HG03103 (cell line): Measurements from ENCODE around the gene TMIE.

ENCODE experiments used
- ATAC-seq: cut with Tn5 transposase; IDR thresholded peaks from one replicate; pipeline ENCODE4 v1.9.1; 2021; ENCODE audit warnings: low read depth; ENCODE audit not compliant: unreplicated experiment

The TMIE gene, protein sequence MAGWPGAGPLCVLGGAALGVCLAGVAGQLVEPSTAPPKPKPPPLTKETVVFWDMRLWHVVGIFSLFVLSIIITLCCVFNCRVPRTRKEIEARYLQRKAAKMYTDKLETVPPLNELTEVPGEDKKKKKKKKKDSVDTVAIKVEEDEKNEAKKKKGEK

DNA sequence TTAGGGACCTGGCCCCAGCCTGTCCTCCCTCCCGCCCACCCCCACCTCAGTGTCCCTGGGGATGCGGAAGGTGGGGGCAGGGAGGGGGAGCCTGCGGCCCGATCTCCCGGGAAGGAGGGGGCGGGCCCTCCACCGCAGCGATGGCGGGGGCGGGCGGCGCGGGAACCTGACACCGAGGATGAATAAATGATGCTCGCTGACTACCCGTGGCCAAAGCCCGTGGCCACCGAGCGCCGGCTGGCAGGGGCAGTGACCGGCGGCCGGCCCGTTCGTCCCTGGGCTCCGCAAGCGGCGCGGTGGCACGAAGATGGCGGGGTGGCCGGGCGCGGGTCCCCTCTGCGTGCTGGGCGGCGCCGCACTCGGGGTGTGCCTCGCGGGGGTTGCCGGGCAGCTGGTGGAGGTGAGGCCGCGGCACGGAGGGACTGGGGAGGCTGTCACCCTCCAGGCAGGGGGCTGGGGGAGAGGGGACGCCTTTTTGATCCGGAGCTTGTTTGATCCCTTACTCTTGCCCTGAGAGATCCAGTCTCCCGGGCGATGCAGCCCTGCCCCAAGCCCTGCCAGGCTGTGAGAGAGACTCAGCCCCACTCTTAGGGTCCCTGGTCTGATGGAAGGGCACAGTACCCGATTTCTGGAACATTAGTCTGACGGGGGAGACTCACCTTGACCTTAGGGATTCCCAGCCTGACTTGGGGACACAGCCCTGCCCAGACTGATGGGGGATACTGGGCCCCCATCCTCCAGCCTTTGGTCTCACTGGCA is at the start of gene TMIE:
Gene TMIE (plus strand): TSS at position 212 of the 759 bp plus-strand sequence. CDS start 96 bp downstream, at position 308.
- no peak for ATAC-seq

DNA sequence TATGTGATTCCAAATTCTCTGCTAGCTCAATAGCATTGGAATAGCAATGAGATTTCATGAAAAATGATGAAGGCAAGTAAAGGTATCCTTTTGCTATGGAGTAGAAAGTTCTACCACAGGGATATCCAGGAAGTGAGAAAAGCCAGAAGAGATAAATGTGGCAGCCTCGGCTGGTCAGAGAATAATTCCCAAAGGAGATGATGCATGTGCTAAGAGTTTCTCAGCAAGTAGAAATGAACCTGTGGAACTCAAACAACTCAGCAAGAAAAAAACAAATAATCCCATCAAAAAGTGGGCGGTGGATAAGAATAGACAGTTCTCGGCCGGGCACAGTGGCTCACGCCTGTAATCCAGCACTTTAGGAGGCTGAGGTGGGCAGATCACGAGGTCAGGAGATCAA is 45.9 kb upstream of the TMIE start:
- no peak for ATAC-seq

DNA sequence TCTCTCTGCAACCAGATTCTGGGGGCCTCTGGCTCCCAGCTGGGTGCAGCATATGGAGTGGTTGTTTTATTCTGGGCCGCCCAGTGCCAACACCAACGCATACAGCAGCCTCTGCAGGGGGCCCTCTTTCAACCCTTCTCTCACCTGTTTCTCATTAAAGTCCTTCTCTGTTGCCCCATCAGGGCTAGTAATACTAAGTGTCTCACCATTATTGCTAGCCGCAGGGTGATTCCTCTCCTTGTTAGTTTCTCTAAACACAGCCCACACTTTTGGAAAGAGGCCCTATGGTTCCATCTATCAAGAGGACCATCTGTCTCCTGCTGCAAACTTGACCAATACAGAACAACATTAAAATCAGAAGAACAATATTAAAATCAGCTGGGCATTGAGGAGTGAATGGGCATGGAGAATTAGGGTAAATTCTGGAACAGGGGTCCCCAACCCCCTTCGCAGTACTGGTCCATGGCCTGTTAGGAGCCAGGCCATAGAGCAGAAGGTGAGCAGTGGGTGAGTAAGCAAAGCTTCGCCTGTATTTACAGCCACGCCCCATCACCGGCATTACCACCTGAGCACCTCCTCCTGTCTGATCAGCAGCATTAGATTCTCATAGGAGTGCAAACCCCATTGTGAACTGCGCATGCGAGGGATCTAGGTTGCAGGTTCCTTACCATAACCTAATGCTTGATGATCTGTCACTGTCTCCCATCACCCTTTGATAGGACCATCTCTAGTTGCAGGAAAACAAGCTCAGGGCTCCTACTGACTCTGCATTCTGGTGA is 44.2 kb upstream of the TMIE start:
- ATAC-seq: no peak

DNA sequence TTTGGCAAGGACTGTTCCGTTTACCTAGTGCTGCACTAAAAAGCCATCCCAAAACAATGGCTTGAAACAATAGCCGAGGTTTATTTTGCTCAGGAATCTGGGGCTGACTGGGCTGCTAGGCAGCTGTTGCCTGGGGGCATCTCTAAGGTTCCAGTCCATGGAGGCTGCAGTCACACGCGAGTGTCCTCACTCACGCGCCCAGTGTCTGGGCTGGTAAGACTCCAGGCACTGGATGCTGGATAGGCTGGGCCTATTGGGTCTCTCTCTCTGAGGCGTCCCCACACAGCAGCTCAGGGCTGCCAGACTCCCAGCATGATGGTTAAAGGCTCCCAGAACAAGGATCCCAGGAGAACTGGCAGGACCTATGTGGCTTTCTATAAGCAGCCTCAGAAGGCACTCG is 41.9 kb upstream of the TMIE start:
- no peak for ATAC-seq

DNA sequence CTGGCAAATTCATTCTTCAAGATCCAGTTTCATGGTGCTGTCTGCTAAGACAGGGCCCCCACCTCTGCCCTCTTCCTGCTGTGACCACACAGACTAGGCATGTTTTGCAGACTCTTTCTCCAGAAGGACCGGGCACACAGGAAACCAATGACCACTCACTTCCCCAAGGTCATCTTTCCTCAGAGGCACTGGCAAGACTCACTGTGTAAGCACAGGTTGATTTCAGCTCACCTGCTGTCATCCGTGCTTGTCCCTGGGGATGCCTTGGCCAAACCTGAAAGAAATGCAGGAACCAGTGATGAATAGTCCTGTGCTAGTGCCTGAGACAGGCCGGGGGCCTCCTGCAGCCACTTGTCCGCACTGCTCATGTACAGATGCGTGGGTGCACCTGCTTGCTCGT is 41.2 kb upstream of the TMIE start:
- no peak for ATAC-seq

DNA sequence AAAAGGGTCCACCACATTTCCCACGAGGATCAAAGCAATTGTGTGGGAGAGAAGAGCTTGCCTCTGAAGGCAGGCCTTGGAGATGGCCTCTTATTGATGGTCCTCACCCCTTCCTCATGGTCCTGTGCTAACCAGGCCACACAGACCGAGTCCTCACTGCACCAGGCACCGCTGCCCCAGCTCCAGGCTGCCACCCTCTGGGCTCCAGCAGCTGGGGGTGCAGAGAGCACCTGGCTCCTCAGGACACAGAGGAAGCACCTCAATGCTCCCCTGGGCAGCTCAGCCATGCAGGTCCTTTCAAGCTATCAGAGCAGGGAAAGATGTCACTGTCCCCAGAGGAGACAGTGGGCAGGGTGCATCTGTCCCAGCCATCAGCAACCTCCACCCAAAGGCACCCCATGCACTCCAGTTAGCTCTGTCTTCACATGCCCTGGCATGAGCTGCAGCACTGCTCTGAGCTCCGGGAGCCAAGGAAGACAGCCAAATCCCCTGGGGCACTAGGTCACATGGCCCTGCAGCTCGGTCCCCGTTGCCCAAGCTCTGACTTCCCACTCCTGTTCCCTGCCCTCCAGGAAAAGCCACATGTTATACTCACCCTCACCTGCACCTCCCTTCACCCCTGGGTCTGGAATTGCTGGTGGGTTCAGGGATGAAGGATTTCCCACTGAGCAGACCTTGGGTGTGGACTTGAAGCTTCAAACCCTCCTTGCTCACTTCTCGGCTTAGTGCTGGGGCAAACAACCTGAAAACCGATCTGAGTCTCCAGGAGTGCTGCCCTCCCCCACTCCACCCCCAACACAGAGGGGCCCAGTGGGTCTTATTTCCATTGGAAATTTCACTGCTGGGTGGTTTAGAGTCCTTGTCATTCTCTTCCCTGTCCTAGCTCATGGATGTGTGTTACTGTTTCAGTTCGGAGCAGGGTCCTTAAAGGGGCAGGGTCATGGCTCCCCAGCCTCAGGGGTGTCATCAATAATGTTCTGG is 40.4 kb upstream of the TMIE start:
- ATAC-seq: no peak

DNA sequence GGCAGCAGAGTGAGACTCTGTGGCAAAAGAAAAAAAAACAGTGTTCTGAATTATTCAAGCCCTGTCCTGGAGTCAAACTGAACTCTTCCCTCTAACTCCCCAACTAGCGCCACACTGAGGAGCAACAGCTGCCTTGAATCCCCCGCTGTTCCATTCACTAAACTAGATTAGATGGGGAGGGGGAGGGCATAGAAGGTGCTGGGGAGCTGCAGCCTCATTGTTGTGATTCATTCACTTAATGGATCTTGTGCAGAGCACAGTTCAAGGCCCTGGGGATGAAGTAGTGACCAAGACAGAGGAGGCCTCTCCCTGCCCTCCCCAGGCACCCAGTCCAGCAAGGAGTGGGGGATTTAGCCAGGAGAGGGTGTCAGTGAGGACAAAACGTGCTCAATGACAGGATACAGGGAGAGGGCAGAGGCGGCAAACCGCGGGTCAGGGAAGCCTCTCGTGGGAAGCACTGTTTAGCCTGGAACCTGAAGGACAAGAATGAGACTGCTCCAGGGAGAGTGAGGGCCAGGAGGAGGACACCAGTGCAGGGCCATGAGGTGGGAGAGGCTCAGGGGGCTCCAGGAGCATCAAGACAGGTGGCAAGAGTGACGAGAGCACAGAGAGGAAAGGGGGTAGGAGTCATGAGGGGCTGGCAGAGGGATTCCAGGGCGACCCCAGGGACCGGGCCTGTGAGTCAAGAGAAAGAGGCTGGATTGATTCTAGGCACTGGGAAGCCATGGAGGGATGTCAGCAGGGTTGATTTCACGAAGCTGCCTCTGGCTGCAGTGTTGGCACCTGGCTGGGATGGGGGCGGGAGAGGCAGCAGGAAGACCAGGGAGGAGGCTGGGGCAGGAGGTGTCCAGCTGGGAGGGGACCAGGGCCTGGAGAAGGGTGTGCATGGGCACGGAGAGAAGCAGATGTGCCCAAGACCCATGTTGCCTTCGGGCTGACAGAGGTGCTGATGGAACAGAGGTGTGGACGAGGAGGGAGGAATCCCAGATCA is 39.1 kb upstream of the TMIE start:
- ATAC-seq: no peak

DNA sequence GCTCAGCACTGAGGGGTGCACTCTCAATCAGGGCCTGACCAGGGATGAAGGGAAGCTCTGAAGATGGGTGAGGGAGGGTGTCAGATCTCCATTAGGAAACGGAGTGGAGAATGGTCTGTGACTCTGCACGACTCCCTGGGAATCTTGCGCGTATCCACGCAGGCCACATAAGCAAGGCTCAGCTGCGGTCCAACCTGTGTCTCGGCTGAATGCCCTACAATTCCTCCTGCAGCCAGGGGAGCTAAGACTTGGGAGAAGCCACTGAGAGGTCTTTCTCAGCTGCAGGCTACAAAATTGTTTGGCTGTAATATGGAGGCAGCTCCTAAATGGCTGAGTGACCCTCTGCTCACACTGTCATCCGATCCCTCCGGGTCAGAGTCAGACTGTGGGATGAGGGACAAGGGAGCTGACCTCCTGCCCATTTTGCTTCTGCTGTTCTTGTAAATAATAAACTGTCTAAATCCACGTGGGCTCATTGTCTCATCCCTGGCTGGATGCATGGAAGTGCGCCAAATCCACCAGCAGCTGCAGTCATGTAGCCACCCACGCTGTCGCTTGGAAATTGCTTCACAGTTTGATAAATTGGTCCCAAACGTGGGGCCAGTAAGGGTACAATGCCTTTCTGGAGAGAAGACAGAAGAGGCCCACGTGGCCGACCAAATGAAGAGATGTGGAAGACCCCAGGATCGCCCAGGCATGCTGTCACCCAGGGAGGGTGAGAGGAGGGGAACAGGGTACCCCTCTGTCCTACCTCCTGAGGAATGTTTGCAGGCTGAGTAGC is 38.2 kb upstream of the TMIE start:
- ATAC-seq: no peak

DNA sequence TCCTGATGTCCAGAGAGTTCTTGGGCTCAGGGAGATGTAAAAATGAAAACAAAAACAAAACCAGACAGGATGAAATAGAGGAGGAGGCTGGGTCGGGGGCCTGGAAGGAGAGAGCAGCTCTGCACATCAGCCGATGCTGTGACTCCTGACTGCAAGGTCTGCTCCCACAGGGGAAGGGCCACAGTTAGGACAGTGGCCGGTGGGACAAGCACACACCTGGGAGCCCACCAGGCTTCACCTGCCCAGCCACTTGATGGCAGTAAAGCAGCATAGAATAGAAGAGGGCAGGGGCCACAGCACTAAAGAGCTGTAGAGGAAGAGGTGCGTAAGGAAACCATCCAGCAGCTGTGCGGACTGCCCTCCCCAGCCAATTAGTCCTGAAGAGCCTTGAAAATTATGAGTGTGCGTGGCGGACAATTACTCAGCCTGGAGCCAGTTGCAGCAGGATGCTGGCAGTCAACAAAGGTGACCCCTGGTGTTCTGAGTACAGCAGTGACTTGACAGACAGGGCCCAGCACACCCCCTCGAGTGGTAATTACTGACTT is 37.5 kb upstream of the TMIE start:
- no peak for ATAC-seq

DNA sequence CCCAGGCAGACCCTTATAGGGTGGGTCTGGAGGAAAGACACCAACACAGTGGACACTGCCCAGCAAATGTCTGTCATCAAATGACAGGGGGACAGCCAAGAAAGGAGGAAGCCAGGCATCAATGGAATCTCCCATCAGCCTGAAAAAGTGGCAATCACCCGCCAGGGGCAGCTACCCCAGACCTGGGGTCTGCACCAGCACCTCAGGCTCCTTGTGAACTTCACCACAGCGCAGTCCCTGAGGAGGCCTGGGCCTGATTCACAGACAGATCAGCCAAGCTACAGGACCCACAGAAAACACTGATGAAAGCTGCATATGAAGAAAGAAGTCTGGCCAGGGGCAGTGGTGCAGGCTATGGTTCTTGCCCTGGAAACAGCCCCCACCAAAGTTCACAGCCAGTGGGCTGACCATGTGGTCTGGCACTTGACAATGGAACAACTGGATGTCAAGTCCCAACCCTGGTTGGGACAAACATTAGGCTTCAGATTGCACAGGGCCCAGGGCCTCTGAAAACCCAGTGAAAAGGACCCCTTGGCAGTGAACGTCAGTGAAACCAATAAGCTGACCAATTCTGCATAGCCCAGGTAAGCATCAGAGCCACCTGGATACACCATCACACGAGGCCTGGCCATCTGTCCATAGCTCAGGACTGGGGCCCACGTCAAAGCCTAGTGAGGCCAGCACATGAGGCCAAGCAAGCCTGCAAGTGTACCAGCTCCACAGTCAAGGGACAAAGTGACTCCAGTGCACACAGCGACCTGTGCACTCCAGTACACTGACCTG is 36.8 kb upstream of the TMIE start:
- ATAC-seq: no peak

DNA sequence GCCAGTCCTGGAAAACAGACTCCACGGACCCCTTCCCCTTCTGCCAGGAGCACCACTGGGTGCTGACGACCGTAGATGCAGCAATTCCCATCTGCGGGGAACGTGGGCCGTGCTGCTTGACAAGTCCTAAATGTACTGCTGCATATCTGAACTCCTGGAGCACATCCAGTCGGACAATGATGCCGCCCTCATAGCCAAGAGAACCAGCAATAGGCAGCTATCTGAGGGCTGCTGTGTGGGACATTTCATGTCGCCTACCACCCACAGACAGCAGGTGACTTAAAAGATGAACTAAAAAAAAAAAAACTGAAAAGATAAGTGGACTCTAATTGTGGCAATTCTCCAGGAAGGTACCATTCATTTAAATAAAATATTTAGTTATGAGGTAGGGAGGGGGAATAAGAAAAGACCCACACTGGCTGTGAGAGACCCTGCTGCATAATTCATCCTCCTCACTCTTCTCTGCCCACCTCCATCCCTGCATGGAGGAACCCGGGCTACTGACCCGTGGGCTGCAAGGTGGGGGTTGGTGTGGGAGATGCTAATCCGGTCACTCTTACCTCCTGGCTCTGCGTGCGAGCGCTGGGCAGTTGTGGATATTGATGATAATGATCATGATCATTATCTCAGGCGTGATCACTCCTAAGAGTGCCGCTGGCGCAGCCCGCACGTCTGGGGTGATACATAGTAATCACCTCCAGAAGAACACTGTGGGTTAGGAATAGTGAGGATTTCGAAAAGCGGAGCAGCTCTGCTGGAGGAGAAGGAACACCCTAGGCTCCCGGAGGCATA is 36.0 kb upstream of the TMIE start:
- ATAC-seq: no peak

DNA sequence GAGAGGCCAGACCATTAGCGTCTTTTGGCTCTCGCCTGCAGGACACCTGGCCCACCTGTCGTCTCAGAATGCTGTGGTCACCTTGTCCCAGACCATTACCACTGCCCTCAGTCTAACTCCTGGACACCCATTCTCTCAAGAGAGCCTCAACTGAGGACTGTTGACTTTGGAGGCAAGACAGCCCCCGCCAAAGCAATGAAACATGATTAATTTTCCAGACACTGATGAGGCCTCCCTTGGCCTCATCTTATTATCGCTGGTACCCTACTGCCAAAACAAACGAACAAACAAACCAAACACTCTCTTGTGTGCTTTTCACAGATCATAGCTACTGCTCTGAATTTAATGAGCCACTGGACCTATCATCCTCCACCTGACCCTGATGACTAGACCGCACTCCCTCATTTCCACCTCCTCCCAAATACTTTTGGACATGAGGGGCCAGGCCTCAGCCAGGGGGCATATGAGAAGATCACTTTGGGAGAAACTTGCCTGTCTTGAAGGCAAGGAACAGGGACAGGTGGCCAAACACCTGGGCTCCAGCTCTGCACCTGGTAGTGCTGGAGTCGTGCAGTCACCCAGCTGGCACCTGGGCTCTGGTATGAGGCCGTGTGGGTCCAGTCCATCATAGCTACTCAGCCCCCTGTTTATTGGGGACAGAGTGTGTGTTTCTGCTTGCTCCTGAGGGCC is 35.3 kb upstream of the TMIE start:
- no peak for ATAC-seq

DNA sequence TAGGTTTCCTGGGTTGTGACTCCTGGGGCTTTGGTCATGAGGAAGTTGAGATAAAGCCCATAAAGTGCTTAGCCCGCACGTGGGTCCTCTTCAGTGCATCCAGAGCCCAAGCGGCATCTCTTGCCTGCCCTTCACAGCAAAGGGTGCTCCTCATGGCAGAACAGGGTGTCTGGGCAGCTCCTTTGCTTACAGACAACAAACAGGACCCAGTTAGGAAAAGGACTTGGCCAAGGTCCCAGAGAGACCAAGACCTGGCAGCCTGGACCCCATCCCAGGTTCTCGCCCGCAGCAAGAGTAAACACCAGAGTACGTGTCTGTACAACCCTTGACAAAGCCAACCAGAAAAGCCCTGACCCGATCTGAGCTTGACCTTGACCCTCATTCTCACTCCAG is 34.7 kb upstream of the TMIE start:
- ATAC-seq: no peak

DNA sequence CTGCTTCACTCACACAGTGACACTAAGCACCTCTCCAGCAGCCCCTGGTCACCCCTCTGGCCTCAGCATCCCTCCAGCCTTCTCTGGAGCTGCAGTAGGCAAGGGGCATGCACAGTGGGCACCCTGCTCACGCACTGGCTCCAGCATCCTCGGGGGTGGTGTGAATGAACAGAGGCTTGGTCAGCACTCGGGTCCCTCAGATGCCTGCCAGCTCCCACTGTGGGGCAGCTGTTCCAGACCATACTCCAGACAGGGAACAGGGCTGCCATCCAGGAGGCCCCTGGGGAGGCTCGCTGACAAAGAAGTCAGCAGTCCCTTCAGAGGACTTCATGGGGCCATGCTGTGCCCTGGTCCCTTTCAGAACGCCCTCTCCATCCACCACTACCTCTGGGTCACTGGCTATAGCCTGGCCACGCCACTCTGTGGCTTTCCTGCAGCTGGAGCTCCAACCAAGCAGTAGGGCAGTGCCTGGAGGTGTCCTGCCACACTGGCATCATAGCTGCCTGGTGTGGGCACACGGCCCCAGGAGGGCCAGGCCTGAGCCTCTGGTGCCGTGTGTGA is 34.1 kb upstream of the TMIE start:
- ATAC-seq: no peak

DNA sequence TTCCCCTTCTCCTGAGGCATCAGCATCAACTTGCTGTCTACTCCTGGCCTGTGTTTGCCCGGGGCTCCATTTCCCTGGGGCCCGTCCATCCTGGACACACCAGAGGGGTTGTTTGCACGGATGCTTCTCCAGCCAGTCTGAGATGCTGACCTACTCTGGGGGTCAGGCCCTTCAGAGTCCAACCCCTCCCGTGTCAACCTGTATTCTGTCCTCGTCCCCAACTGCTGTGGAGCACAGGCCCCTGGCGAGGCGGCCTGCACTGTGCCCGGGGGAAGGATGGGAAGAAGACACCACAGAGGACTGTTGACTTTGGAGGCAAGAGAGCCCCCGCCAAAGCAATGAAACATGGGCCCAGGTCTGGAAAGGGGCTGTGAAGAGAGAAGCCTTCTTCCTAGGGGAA is 33.5 kb upstream of the TMIE start:
- ATAC-seq: no peak

DNA sequence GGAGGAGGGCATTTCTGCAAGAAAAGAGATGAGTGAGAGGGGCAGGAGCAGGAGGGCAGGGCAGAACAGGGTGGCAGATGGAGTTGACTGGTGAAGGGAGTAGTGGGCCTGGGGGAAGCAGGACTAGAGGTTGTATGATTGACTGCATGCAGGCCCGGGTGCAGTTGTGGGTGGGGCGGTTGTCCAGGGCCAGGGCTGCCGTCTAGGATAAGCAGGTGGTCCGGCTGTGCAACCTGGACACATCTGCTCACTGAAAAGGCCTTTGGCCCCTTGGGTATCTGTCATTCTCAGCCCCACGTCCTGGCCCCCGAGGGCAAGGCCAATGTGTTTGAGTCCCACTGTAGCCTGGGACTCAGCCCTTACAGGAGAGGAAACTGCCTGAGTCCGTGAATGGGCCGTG is 33.1 kb upstream of the TMIE start:
- ATAC-seq: no peak
